NCI-H82 treated with DMSO at 0.1 percent for 48 hours (cell line): ENCODE results near the gene NFATC4.
"Not testable (repeated sequence)": the region's sequence is repeated elsewhere in the genome, so short reads cannot be mapped to it uniquely, and the experiment has no call there.

Source experiments
- DNase-seq: peaks from one replicate; lab custom pipeline; 2025; ENCODE audit not compliant: unreplicated experiment; lab: John Stamatoyannopoulos, UW

Gene NFATC4

GRCh38 chr14:24387579-24387978 is 19.6 kb downstream of the NFATC4 start:
- DNase-seq, result not testable (repeated sequence)

GRCh38 chr14:24388474-24389179 is 20.6 kb downstream of the NFATC4 start:
- peak; percentile 83 for DNase-seq

GRCh38 chr14:24389226-24389848 is 21.4 kb downstream of the NFATC4 start:
- DNase-seq, result no peak

DNA sequence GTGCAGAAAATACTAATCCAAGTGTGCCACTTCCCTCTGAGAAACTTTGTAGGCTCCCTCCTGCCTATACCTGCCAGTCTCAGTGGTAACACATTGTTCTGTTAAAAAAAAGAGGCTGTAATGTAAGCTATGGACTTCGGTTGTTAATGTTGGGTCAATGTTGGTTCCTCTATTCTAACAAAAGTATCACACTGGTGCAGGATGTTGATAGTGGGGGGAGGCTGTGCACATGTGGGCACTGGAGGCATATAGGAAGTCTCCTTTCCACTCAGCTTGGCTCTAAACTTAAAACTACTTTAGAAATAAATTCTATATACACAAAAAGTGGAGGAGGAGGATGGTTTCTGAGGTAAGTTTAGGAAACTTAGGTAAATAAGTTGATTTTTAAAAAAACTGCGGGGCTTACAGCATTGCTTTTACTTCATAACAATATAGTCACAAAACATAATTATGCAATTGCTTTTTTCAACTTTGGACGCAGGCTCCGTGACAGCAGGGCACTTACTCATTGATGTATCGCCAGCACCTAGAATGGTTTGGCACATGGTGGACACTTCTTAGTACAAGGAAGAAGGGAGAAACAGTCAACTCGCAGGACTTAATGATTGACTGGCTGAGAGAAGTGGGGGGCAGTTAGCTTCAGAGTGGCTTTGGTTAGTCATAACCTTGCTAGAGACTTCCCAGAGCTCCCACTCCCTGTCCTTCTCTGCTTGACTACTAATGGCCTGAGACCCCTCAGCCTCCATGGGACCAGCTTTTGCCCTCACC is 22.9 kb downstream of the NFATC4 start:
- no peak for DNase-seq

DNA sequence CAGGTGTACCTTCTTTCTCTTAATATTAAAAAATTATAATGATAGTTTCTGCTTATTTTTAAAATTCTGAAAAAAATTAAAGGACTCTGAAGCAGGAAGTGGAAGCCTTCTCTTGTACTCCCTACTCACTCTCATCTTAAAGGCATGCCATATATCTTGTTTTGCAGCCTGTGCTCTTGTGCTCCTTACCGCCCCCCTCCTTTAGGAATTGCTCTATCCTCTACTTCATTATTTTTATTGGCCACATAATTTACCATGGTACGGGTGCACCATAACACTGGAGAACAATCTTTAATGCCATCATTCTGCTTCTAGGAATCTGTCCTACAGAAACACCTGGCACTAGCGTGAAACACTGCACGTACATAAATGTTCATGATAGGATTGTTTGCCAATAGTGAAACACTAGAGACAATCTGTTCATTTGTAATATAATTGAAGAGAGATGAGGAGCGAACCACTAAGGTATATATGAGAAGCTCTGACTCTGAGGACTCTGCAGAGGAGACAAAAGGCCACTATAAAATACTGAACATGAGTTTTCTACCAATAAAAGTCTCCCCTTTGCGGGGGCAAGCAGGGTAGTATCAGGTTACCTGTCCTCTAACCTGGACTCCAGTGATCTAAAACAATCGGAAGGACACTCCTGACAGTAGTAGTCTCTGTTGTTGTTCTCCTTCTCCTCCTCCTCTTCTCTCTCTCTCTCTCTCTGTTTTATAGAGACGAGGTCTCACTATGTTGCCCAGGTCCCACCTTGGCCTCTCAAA is 24.5 kb downstream of the NFATC4 start:
- DNase-seq, result no peak

- DNase-seq, result no peak
Measured at GRCh38 chr14:24394275-24394674, 26.3 kb downstream of the NFATC4 start.

GRCh38 chr14:24395609-24396582 is 27.9 kb downstream of the NFATC4 start:
- DNase-seq, result no peak

GRCh38 chr14:24397639-24398292 is 29.8 kb downstream of the NFATC4 start:
- DNase-seq, result no peak

DNA sequence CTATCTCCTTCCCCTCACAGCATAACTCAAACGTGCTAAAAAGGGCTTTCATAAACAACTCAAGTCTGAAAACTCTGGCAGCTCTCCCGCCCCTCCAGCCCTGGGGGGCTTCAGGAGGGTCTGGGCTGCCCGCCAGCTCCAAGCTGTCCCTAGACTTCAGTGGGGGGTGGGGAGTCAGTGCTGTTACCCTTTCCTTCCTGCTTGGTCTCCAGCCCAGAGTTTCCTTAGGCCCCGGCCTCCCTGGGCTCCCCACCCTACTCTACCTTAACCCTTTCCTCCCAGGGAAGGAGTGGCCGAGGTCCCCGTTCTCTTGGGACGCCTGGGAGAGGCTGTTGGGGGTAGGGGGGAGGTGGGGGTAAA is 30.3 kb downstream of the NFATC4 start:
- DNase-seq, result peak; percentile 13

DNA sequence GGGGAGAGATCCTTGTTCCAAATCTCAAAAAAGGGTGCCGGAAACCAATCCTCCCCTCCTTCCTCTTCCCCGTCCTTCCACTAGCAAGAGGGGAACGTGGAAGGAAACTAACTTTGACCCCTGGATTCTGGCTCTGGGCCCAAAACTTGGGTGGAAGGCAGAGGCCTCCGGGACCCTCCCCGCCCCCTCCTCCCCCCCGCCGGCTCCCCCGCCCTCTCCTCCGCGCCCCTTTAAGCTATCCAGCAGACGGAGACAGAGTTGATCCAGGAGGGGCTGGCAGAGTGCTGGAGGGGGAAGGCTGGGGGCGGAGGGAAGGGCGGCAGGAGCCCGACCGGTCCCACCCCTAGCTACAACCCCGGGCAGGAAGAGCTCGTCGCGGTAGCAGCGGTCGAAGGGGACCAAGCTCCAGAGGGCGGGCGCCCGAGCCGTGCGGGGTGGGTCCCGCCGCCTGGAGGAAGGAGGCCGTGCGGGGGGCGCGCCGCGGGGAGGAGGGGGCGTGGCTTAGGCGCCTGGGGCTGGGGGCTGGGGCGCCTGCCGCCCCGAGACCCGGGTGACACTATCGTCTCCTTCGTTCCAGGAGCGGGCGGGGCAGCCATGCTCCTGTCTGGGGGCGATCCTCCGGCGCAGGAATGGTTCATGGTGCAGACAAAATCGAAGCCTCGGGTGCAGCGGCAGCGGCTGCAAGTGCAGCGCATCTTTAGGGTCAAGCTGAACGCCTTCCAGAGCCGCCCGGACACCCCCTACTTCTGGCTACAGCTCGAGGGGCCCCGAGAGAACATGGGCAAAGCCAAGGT is 30.9 kb downstream of the NFATC4 start, which contains the start of gene NYNRIN:
Gene NYNRIN (plus strand): TSS at position 351 of the 794 bp plus-strand sequence. CDS start 244 bp downstream, at position 595.
- peak; percentile 43 for DNase-seq

- no peak for DNase-seq
Measured at GRCh38 chr14:24399447-24399822, 31.5 kb downstream of the NFATC4 start.

GRCh38 chr14:24399999-24400718 is 32.2 kb downstream of the NFATC4 start:
- no peak for DNase-seq

DNA sequence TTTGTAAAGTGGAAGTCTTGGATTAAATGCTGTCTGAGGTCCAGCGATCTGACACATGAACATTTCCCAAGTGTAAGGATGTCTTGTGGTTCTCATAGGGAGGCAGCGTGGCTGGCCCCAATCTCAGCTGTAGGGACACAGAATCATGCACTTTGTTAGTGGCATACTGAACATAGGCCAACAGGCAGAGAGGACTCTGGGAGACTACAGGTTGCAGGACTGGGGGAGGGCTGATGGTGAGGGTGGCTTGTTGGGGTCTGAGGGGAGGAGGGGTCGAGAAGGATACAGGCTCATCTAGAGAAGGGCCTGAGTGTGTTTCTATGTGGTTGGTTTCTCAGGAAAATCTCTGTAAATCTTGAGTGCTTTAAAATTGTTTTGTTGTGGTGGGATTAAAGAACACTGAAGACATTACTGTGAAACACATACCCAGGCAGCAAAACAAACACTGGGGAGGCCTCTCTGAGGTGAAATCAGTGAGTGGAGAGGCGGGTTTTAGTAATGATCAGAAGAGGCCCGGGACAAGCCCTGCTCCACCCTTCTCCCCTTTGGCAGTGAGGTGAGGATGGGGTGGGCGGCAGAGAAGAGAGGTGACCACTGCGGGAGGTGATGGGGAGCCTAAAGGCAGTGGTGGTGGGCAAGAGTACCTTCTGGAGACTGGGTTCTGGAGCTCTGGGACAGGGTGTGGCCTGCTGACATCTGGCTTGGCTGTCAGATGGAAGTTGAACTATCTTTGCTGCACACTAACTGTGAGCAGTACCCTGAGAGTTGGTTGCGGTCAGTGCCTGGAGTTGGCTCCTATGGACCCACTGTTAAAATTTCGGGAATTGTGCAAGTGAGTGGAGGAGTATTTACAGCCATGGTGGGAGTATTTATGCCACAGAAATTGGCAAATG is 34.1 kb downstream of the NFATC4 start:
- no peak for DNase-seq

GRCh38 chr14:24403294-24403998 is 35.5 kb downstream of the NFATC4 start:
- no peak for DNase-seq

DNA sequence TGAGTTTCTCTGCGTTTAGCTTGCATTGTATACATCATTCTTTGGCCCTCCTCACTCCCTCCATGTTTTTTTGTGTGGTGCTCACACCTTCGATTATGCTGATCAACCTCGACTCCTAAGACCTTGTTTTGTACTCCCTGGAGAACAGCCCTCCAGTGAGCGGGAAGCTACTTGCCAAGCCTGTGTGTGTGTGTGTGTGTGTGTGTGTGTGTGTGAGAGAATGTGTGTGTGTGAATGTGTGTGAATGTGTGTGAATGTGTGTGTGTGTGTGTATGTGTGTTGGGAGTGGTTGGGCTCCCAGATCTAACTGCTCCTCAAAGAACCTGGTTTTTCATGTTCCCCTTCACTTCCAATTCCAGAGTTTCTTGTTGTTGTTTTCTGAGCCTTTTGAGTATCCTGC is 36.8 kb downstream of the NFATC4 start:
- no peak for DNase-seq

- DNase-seq, result no peak
Measured at GRCh38 chr14:24406416-24406815, 38.4 kb downstream of the NFATC4 start.
